Measurements from ENCODE around the gene NPIPB2.

DNA sequence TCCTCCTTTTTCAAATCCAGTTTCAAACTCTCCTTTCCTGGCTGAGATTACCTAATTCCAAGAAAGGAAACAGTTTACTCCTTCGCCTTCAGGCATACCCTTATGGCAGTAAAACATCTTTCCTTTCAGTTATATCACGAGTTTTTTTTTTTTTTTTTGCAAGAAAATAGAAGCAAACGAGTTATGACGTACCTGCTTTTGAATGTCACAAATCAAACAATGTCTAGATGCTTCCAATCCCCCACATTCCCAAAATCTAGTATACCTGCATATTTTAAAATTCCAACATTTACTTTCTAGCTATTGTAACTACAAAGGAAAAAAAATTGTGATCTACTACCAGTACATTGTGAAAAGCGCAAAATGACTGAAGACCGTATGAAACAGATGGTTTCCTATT is 55.0 kb downstream of the NPIPB2 start:
- TF ChIP-seq, protein P1, sequence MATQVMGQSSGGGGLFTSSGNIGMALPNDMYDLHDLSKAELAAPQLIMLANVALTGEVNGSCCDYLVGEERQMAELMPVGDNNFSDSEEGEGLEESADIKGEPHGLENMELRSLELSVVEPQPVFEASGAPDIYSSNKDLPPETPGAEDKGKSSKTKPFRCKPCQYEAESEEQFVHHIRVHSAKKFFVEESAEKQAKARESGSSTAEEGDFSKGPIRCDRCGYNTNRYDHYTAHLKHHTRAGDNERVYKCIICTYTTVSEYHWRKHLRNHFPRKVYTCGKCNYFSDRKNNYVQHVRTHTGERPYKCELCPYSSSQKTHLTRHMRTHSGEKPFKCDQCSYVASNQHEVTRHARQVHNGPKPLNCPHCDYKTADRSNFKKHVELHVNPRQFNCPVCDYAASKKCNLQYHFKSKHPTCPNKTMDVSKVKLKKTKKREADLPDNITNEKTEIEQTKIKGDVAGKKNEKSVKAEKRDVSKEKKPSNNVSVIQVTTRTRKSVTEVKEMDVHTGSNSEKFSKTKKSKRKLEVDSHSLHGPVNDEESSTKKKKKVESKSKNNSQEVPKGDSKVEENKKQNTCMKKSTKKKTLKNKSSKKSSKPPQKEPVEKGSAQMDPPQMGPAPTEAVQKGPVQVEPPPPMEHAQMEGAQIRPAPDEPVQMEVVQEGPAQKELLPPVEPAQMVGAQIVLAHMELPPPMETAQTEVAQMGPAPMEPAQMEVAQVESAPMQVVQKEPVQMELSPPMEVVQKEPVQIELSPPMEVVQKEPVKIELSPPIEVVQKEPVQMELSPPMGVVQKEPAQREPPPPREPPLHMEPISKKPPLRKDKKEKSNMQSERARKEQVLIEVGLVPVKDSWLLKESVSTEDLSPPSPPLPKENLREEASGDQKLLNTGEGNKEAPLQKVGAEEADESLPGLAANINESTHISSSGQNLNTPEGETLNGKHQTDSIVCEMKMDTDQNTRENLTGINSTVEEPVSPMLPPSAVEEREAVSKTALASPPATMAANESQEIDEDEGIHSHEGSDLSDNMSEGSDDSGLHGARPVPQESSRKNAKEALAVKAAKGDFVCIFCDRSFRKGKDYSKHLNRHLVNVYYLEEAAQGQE (IDR thresholded peaks at IDR 0.05; ENCODE audit: low read depth): no peak
- TF ChIP-seq EP300 (IDR thresholded peaks at IDR 0.05; ENCODE audit: borderline replicate concordance): no peak
- TF ChIP-seq, protein P2, sequence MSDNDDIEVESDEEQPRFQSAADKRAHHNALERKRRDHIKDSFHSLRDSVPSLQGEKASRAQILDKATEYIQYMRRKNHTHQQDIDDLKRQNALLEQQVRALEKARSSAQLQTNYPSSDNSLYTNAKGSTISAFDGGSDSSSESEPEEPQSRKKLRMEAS (IDR thresholded peaks at IDR 0.05): no peak
- no peak for TF ChIP-seq RAD21 (IDR thresholded peaks at IDR 0.05; ENCODE audit: low read depth)
- no peak for TF ChIP-seq FOXM1 (IDR thresholded peaks at IDR 0.05; ENCODE audit: borderline replicate concordance, low read depth)
- TF ChIP-seq ZBTB7A (IDR thresholded peaks at IDR 0.05; ENCODE audit: low read depth): no peak
- no peak for TF ChIP-seq TAF1 (IDR thresholded peaks at IDR 0.05; ENCODE audit: low read depth)
- no peak for TF ChIP-seq TCF12 (IDR thresholded peaks at IDR 0.05; ENCODE audit: low read depth)
- TF ChIP-seq YY1 (IDR thresholded peaks at IDR 0.05; ENCODE audit: low read depth): no peak
- TF ChIP-seq CREB1 (IDR thresholded peaks at IDR 0.05; ENCODE audit: low read depth): no peak
- no peak for TF ChIP-seq CEBPB (IDR thresholded peaks at IDR 0.05)
- no peak for TF ChIP-seq TEAD4 (IDR thresholded peaks at IDR 0.05)
- no peak for TF ChIP-seq EGR1 (IDR thresholded peaks at IDR 0.05)
